Mammary microvascular endothelial cell (primary cell): Measurements from ENCODE around the gene HS3ST3B1. TPM values are rescaled to one million over a fixed set of nuclear protein-coding genes. Genes with fewer than 3 reads are reported as not detected.

ENCODE experiments used
- total RNA-seq: library from RNA; depleted of rRNA; stranded (reverse); fragments of >200 nt; gene quantifications from 2 replicates; pipeline ENCODE4 v1.2.3, GENCODE V29; 2015

Gene HS3ST3B1
- total RNA-seq, result 0.44 and 0.47 TPM in 2 replicates

DNA sequence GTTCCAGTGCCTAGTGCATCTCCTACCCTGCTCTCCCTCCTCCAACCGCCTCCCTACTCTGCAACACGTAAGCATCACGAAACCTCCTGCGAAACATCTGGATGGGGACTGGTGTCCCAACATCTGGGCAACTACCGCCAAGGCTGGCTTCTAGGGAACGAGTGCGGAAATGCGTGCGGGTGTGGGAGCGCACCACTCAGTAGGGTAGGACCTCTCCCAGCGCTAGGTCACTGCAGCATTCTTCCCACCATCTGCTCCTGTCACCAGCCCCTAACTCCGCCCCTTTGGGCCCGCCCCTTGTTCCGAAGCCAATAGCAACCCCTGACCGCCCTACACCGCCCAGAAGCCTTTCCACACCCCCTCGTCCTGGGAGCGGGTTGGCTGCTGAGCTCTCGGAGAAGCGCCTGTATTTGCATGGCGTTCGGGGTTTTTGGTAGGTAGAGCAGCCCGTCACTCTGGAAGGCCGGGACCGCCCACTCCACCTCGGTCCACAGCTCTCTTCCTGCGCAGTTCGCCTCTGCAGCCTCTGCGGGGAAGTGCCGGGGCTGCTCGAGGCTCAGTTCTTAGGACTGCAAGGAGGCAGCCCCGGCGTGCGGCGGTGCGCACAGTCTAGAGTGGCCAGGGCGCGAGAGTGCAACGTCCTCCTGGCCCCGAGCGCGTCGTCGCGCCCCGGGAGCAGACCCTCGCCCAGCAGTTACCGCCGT, at the start of gene HS3ST3B1:
HS3ST3B1 (plus strand) TSS at position 507 of the 704 bp plus-strand sequence. CDS start 438 bp downstream, outside the sequence.

Other genes starting within 250 kb of the HS3ST3B1 start
- gene COX10, start 231.6 kb upstream of the HS3ST3B1 start, total RNA-seq, result 10.9 and 19.3 TPM in 2 replicates
- not detected in 2 replicates for gene CDRT15, start 64.2 kb upstream of the HS3ST3B1 start, total RNA-seq